22Rv1 (cell line): Measurements from ENCODE around the gene INSL3.

Source experiments
- H3K27ac ChIP-seq: fragments of 450-650 bp; 2 replicates; pipeline ENCODE4 v1.5.1; 2017
- ZFX ChIP-seq: fragments of 450-650 bp; IDR thresholded peaks from 2 replicates; pipeline ENCODE4 v1.6.1; 2017; ENCODE audit warnings: antibody characterized with exemption, borderline replicate concordance
- TF ChIP-seq, protein P1 (sequence below): fragments of 450-650 bp; IDR thresholded peaks from 2 replicates; pipeline ENCODE4 v1.5.1; 2017; ENCODE audit warnings: mild to moderate bottlenecking

The INSL3 gene

DNA sequence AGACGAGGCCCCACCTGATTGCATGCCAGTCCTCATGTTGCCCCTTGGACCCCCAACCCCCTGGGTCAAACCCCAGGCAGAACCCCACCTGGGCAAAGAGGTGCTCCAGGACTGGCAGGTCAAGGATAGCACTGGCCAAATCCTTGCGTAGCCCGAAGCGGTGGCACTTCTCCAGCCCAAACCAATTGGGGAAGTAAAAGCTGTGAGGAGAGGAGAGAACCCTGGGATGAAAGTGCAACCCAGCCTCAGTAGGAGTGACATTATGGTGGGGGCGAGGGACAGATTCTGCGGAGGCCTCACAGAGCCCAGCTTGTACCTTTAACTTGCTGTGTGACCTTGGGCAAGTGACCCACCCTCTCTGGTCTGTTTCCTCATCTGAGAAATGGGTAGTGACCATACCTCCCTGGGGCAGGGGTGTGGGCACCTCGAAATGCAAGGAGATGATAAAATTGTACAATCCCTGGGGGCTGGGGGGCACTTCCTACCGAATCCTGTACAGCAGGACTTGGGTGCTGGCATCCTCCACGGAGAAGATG is 22.0 kb upstream of the INSL3 start:
- no peak for TF ChIP-seq ZFX
- TF ChIP-seq, protein P1, sequence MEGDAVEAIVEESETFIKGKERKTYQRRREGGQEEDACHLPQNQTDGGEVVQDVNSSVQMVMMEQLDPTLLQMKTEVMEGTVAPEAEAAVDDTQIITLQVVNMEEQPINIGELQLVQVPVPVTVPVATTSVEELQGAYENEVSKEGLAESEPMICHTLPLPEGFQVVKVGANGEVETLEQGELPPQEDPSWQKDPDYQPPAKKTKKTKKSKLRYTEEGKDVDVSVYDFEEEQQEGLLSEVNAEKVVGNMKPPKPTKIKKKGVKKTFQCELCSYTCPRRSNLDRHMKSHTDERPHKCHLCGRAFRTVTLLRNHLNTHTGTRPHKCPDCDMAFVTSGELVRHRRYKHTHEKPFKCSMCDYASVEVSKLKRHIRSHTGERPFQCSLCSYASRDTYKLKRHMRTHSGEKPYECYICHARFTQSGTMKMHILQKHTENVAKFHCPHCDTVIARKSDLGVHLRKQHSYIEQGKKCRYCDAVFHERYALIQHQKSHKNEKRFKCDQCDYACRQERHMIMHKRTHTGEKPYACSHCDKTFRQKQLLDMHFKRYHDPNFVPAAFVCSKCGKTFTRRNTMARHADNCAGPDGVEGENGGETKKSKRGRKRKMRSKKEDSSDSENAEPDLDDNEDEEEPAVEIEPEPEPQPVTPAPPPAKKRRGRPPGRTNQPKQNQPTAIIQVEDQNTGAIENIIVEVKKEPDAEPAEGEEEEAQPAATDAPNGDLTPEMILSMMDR = no peak

DNA sequence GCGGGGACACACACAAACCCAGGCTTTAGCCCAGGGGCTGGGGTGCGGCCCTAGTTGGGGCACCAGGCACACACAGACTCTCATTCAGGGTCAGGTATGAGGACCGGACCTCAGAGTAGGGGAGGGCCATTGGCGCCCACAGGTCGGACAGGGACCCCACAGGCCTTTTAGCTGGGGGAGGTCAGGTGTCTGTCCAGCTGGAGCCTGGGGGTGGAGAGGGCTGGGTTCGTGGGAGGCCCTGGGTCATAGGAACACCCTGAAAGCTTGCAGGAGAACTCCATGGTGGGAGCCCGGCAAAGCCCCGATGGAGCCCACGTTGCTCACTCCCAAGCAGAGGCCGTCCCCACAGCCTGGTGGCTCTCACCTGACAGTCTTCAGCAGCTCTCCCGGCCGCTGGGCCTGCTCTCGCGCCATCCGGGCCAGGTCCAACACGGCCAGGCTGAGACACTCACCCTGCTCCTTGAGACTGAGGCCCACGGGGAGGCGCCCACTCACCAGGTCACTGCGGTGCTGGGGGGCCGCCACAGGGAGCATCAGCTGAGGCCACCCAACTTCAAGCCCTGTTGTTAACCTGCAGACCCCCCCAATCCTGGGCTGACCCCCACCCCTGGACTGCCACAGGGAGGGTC is 21.5 kb upstream of the INSL3 start:
- peak overlapping the region; percentile 72 for H3K27ac ChIP-seq
- no peak for TF ChIP-seq ZFX
- TF ChIP-seq, protein P1 = no peak

More for the DNA sequence above, 22.0 kb upstream of the INSL3 start:
- H3K27ac ChIP-seq = no peak overlapping the region; the same call in 1 of the 2 replicates

DNA sequence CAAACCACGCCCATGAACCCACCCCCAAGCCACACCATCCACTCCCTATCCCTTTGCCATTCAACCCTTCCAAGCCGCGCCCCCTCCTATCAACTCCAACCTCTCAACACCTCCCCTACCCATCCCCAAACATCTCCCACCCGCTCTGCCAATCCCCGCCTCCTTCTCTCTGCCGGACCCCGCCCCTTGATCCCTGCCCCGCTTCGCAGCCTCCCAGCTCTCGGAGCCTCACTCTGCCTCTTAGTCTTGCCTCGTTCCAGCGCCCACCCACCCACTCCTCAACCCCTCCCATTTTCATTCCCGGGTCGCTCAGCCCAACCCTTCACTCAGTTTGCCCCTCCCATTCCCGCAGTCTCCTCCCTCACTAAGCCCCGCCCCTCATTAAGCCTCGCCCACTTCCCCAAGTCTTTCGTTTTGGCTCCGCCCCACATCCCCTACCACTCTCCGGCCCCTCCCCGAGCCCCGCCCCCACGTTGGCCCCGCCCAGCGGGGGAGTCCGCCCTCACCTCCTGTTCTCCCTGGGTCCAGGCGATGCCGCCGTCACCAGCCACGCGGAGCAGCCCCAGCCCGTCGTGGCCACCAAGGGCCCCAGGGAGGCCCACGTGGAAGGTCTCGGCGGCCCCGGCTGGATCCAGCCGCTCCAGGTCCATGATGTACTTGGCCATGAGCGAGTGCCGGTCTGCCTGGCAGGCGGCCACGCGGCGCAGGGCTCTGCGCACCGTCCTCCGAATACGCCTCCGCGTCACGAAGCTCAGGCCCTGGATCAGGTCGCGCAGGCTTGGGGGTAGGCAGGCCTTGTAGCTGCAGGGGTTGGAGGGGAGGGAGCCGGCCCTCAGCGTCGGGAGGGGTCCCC is 20.7 kb upstream of the INSL3 start:
- peak overlapping the region; percentile 72 for H3K27ac ChIP-seq
- TF ChIP-seq, protein P1 = no peak
- TF ChIP-seq ZFX = no peak

DNA sequence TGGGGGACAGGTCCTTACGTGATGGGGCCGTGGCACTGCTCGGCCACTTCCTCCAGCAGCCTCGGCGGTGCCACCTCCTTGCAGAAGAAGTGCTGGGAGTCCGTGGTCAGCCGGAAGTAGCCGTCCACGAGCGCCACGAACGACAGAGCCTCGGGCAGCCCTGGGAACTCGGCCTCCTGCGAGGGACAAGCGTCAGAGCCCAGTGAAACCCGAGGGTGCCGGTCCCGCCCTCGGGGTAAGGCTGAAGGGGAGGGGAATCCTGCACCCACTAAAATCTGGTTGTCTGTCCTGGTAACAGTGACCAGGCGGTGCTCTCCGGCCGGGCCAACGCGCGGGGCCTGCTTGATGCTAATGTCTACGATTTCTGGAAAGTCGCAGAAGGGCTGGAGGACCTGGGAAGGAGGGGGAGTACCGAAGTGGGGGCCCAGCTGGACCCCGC is 20.1 kb upstream of the INSL3 start:
- H3K27ac ChIP-seq = peak overlapping the region; percentile 72
- TF ChIP-seq, protein P1 = no peak
- TF ChIP-seq ZFX = no peak

DNA sequence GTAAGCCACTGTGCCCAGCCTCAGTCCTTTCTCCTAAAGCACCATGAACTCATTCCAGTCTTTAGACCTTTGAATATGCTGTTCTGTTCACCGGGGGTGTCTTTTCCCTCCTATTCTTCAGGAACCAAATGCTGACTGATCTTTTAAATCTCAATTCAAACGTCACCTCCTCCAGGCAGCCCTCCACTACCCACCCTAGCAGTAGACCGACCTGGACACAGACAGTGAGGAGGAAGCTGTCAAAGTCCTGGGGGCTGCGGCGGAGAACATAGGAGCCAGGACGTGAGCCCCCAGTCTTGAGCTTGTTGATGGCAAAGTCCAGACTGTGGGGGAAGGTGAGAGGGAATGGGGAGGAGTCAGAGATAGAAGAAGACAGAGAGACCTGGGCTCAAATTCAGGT is 18.7 kb upstream of the INSL3 start:
- H3K27ac ChIP-seq = no peak overlapping the region
- TF ChIP-seq, protein P1 = no peak

DNA sequence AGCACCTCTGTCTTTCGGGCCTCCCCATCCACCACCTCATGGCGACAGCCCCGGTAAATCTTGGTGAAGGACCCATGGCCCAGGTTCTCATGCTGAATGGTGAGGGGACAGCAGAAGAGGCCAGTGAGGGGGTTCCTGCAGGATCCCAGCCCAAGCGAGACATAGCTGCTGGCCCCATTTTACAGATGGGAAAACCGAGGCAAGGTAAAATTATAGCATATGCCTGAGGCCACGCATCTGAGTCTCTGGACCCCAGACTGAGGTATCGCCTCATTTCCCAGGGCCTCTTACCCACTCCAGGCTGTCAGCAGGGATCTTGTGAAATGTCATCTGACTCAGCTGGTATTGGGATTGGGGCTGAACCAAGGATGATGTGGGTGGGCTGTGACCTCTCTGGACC is 16.7 kb upstream of the INSL3 start:
- no peak overlapping the region for H3K27ac ChIP-seq
- TF ChIP-seq ZFX = no peak
- TF ChIP-seq, protein P1 = no peak

DNA sequence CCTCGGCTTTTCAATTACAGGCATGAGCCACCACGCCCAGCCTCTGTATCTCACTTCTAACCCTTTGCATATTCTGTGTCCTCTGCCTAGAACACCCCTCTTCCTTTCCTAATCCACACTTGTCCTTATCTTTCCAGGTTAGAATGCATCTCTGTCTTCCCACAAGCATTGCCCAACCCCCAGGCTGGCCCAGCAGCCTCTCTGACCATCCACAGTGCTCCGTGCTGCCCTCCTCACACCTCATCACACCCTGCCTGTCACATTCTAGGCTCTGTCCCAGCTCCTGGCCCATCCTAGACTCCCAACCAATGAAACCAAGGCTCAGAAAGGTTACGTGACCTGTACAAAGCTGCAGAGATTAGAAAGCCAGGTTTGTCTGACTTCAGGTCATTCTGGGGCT is 15.2 kb upstream of the INSL3 start:
- TF ChIP-seq, protein P1 = no peak
- no peak for TF ChIP-seq ZFX
- no peak overlapping the region for H3K27ac ChIP-seq
